ENCODE data around the gene ERFE.

Gene ERFE

GRCh38 chr2:238176613-238177012 lies 17.8 kb downstream of the ERFE start:
- H3K36me3 ChIP-seq = peaks cover 96% of the 10 kb centered on the region

GRCh38 chr2:238180554-238180953 lies 21.8 kb downstream of the ERFE start:
- Histone ChIP-seq H3K27me3 (no peaks in the 10 kb centered on the region), H3K4me3 (ENCODE audit: low read depth in 1 of 2, low read length in 1 of 2) (no peak overlapping the region), H3K27ac (no peak overlapping the region), H3K9me3 (no peaks in the 10 kb centered on the region), H3K36me3 (peaks cover 97% of the 10 kb centered on the region), H3K4me1 (ENCODE audit: control insufficient read depth in 1 of 2, insufficient read depth in 1 of 2, low read depth in 1 of 2, low read length in 1 of 2) (no peaks in the 10 kb centered on the region)
- TF ChIP-seq CTCF (IDR thresholded peaks at IDR 0.05) = no peak

More at GRCh38 chr2:238176613-238177012, 17.8 kb downstream of the ERFE start:
- H3K9me3 ChIP-seq = no peaks in the 10 kb centered on the region
- no peak for TF ChIP-seq CTCF (IDR thresholded peaks at IDR 0.05)
- H3K27me3 ChIP-seq = no peaks in the 10 kb centered on the region
- no peak overlapping the region for H3K4me3 ChIP-seq (ENCODE audit: low read depth in 1 of 2, low read length in 1 of 2)
- no peaks in the 10 kb centered on the region for H3K4me1 ChIP-seq (ENCODE audit: control insufficient read depth in 1 of 2, insufficient read depth in 1 of 2, low read depth in 1 of 2, low read length in 1 of 2)
- H3K27ac ChIP-seq = no peak overlapping the region

GRCh38 chr2:238182362-238182761 lies 23.6 kb downstream of the ERFE start:
- no peaks in the 10 kb centered on the region for H3K9me3 ChIP-seq
- no peak for TF ChIP-seq CTCF (IDR thresholded peaks at IDR 0.05)
- H3K27me3 ChIP-seq = no peaks in the 10 kb centered on the region
- H3K4me1 ChIP-seq (ENCODE audit: control insufficient read depth in 1 of 2, insufficient read depth in 1 of 2, low read depth in 1 of 2, low read length in 1 of 2) = no peaks in the 10 kb centered on the region
- H3K36me3 ChIP-seq = peaks cover 100% of the 10 kb centered on the region
- no peak overlapping the region for H3K27ac ChIP-seq
- no peak overlapping the region for H3K4me3 ChIP-seq (ENCODE audit: low read depth in 1 of 2, low read length in 1 of 2)

GRCh38 chr2:238183821-238184220 lies 25.1 kb downstream of the ERFE start:
- Histone ChIP-seq H3K27ac (no peak overlapping the region), H3K4me1 (ENCODE audit: control insufficient read depth in 1 of 2, insufficient read depth in 1 of 2, low read depth in 1 of 2, low read length in 1 of 2) (no peaks in the 10 kb centered on the region), H3K27me3 (no peaks in the 10 kb centered on the region), H3K9me3 (no peaks in the 10 kb centered on the region), H3K36me3 (peaks cover 100% of the 10 kb centered on the region), H3K4me3 (ENCODE audit: low read depth in 1 of 2, low read length in 1 of 2) (no peak overlapping the region)
- no peak for TF ChIP-seq CTCF (IDR thresholded peaks at IDR 0.05)

- Histone ChIP-seq H3K36me3 (peaks cover 93% of the 10 kb centered on the region), H3K27me3 (no peaks in the 10 kb centered on the region), H3K4me3 (ENCODE audit: low read depth in 1 of 2, low read length in 1 of 2) (no peak overlapping the region), H3K27ac (no peak overlapping the region), H3K9me3 (no peaks in the 10 kb centered on the region), H3K4me1 (ENCODE audit: control insufficient read depth in 1 of 2, insufficient read depth in 1 of 2, low read depth in 1 of 2, low read length in 1 of 2) (no peaks in the 10 kb centered on the region)
- TF ChIP-seq CTCF (IDR thresholded peaks at IDR 0.05) = no peak
Observed at GRCh38 chr2:238187618-238188548, 29.1 kb downstream of the ERFE start.

Data from neutrophil (primary cell).